Adrenal gland (tissue), 5 donors: ENCODE measurements around the gene ENDOV.

ENCODE experiments used
- CTCF ChIP-seq, 6 experiments: fragments of 450-650 bp in 4 of 6; fragments of 200-600 bp in 2 of 6; sonication (generic) in 1 of 6; IDR thresholded peaks; 1 replicate in 5 of 6; 2 replicates in 1 of 6; pipeline versions ENCODE4 v1.5.1 to v1.8.0; 2016 to 2021; ENCODE audit warnings: antibody characterized with exemption in 6 of 6, mild to moderate bottlenecking in 2 of 6, moderate library complexity in 1 of 6
- POLR2A ChIP-seq, 2 donors: fragments of 450-650 bp; IDR thresholded peaks; one replicate each; pipeline ENCODE4 v1.6.1; 2017; ENCODE audit warnings: antibody characterized with exemption in 2 of 2, mild to moderate bottlenecking in 2 of 2, moderate library complexity in 1 of 2
- donor health status: DM: no; HTN: no; CAD: no.

- TF ChIP-seq POLR2A (IDR thresholded peaks at IDR 0.05) (no peak), CTCF (IDR thresholded peaks at IDR 0.05) (no peak)
These were observed 46.7 kb downstream of the ENDOV start for GRCh38 chr17:80461528-80462160.
